Fibroblast of the aortic adventitia (primary cell): ENCODE measurements around the gene CNGA2. TPM values are rescaled to one million over a fixed set of nuclear protein-coding genes. Genes with fewer than 3 reads are reported as not detected.
A peak's percentile ranks its signal among the peaks of the same experiment; 100 is the strongest.

ENCODE experiments used
- DNase-seq: peaks from one replicate; pipeline ENCODE4 v3.0.0-alpha.2; 2010; ENCODE audit warnings: low read depth
- H3K4me3 ChIP-seq: 2 replicates; pipeline ENCODE4 v1.5.1; 2011; ENCODE audit warnings: low read depth, mild to moderate bottlenecking, control low read depth, low read length, moderate library complexity
- CTCF ChIP-seq: IDR thresholded peaks from 2 replicates; pipeline ENCODE4 v1.5.1; 2011; ENCODE audit warnings: mild to moderate bottlenecking, low read length, control low read depth, inconsistent platforms; ENCODE audit not compliant: insufficient read depth
- total RNA-seq: library from RNA; depleted of rRNA; stranded (reverse); fragments of >200 nt; gene quantifications from 2 replicates; pipeline ENCODE4 v1.2.3, GENCODE V29; 2012; ENCODE audit warnings: low replicate concordance

Gene CNGA2
- total RNA-seq, 1 donor = not detected

GRCh38 chrX:151701531-151701930, 33.0 kb upstream of the CNGA2 start:
- no peak for TF ChIP-seq CTCF
- no peak for DNase-seq

GRCh38 chrX:151702026-151702714, 32.4 kb upstream of the CNGA2 start:
- TF ChIP-seq CTCF = no peak
- DNase-seq = peak; percentile 4
- no peak overlapping the region for H3K4me3 ChIP-seq

More at GRCh38 chrX:151701531-151701930, 33.0 kb upstream of the CNGA2 start:
- no peak overlapping the region for H3K4me3 ChIP-seq

GRCh38 chrX:151702741-151703340, 31.7 kb upstream of the CNGA2 start:
- no peak for DNase-seq
- no peak overlapping the region for H3K4me3 ChIP-seq
- TF ChIP-seq CTCF = no peak

GRCh38 chrX:151703487-151703886, 31.1 kb upstream of the CNGA2 start:
- DNase-seq = peak; percentile 52
- no peak overlapping the region for H3K4me3 ChIP-seq
- TF ChIP-seq CTCF = no peak

GRCh38 chrX:151704041-151704663, 30.4 kb upstream of the CNGA2 start:
- no peak for TF ChIP-seq CTCF
- DNase-seq = no peak
- H3K4me3 ChIP-seq = no peak overlapping the region

- H3K4me3 ChIP-seq = no peak overlapping the region
- no peak for DNase-seq
- TF ChIP-seq CTCF = no peak
Measured at GRCh38 chrX:151708821-151709220, 25.7 kb upstream of the CNGA2 start.
